ENCODE measurements around the gene DOCK9. TPM values are rescaled to one million over a fixed set of nuclear protein-coding genes. Genes with fewer than 3 reads are reported as not detected.

The DOCK9 gene
- total and polyA plus RNA-seq, 9 of the 15 experiments (the other 6 are each of a cell fraction or from before 2014, with no cell fraction given) = 3.5 to 25.3 (median 16.7) TPM

DNA sequence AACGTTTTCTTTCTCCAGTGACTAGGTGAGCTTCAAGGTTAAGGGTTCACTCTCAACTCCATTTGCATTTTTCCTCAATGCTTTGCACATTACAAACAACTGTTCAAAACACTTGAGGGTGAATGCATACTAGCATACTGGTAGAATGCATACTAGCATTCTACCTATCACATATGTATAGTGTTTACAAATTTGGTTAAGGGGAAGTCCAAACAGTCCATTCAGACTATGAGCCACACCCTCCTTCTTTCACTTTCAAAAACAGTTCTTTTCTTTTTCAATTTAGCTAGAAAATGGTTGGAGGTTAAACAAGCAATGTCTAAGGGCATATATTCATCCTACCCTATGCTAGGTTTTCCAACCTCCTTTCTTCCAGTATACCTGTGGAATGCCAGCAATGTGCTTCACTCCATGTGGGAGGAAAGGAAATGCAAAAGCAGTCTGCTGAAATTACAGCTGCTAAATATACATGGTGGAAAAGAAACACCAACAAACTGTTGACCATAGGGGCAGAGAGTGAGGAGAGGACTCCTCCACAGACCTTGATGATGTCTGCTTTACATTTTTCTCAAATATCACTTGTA is 102.6 kb downstream of the DOCK9 start:
- no peak for FAIRE-seq
- no peak for TF ChIP-seq CSDE1 (IDR thresholded peaks at IDR 0.05)
- TF ChIP-seq, protein P1, sequence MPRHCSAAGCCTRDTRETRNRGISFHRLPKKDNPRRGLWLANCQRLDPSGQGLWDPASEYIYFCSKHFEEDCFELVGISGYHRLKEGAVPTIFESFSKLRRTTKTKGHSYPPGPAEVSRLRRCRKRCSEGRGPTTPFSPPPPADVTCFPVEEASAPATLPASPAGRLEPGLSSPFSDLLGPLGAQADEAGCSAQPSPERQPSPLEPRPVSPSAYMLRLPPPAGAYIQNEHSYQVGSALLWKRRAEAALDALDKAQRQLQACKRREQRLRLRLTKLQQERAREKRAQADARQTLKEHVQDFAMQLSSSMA (CRISPR knock-in tag; IDR thresholded peaks at IDR 0.05) = no peak
- TF ChIP-seq, protein P2, sequence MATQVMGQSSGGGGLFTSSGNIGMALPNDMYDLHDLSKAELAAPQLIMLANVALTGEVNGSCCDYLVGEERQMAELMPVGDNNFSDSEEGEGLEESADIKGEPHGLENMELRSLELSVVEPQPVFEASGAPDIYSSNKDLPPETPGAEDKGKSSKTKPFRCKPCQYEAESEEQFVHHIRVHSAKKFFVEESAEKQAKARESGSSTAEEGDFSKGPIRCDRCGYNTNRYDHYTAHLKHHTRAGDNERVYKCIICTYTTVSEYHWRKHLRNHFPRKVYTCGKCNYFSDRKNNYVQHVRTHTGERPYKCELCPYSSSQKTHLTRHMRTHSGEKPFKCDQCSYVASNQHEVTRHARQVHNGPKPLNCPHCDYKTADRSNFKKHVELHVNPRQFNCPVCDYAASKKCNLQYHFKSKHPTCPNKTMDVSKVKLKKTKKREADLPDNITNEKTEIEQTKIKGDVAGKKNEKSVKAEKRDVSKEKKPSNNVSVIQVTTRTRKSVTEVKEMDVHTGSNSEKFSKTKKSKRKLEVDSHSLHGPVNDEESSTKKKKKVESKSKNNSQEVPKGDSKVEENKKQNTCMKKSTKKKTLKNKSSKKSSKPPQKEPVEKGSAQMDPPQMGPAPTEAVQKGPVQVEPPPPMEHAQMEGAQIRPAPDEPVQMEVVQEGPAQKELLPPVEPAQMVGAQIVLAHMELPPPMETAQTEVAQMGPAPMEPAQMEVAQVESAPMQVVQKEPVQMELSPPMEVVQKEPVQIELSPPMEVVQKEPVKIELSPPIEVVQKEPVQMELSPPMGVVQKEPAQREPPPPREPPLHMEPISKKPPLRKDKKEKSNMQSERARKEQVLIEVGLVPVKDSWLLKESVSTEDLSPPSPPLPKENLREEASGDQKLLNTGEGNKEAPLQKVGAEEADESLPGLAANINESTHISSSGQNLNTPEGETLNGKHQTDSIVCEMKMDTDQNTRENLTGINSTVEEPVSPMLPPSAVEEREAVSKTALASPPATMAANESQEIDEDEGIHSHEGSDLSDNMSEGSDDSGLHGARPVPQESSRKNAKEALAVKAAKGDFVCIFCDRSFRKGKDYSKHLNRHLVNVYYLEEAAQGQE (IDR thresholded peaks at IDR 0.05; ENCODE audit: borderline replicate concordance) = no peak
- TF ChIP-seq, protein P2 (CRISPR knock-in tag; IDR thresholded peaks at IDR 0.05; ENCODE audit: low read depth) = no peak
- TF ChIP-seq BMI1 (IDR thresholded peaks at IDR 0.05; ENCODE audit: low read length) = no peak
- Histone ChIP-seq H3K9ac (ENCODE audit: insufficient read depth in 1 of 2, low read depth in 2 of 2, low read length in 2 of 2) (no peak overlapping the region), H4K20me1 (replicated peaks; ENCODE audit: control insufficient read depth, insufficient read depth, low read length) (no peaks in the 10 kb centered on the region), H3K27ac (ENCODE audit: extremely low read depth, low read depth, low read length) (no peak overlapping the region), H3K4me1 (replicated peaks in 1 of 2; ENCODE audit: control insufficient read depth in 2 of 2, insufficient read depth in 2 of 2, low read length in 2 of 2) (no peaks in the 10 kb centered on the region), H3K4me3 (no peak overlapping the region), H3K9me1 (ENCODE audit: control insufficient read depth, insufficient read depth, low read length) (no peaks in the 10 kb centered on the region), H3K79me2 (ENCODE audit: control insufficient read depth, insufficient read depth, low read length) (no peaks in the 10 kb centered on the region), H3K4me2 (ENCODE audit: insufficient read depth, low read length) (no peak overlapping the region), H3K27me3 (ENCODE audit: control insufficient read depth in 2 of 2, insufficient read depth in 2 of 2, low read length in 2 of 2) (no peaks in the 10 kb centered on the region), H3K9me3 (replicated peaks; ENCODE audit: control insufficient read depth, insufficient read depth, low read depth, low read length) (peaks cover 6% of the 10 kb centered on the region; the same call in 1 of the 2 replicates), H3K36me3 (ENCODE audit: control insufficient read depth, insufficient read depth, low read length) (peaks cover 31% of the 10 kb centered on the region; the same call in 2 of the 3 replicates), H2AFZ (ENCODE audit: low read depth, low read length) (no peak overlapping the region)
- intact Hi-C loops (cut with micrococcal nuclease) = no loop called here
- POLR2A ChIA-PET = no interaction called here
- no TSS peak for BruUV-seq (replicated peaks)
- CTCF ChIA-PET (ENCODE audit: low intra/inter-chr PET ratio) = no interaction called here
- no peak for ATAC-seq
- 43% methylated on average over 1 of the region's 1 CpG for WGBS (ENCODE audit: insufficient coverage, low coverage, missing lambda C conversion rate)
- in situ Hi-C loops (cut with MboI) = no loop called here
- DNase-seq (ENCODE audit: extremely low read depth in 1 of 4, low spot score in 3 of 4) = no peak

Measured in K562 (cell line).